Vagina (tissue), 2 donors: ENCODE results near the gene FUT6. TPM values are rescaled to one million over a fixed set of nuclear protein-coding genes. Genes with fewer than 3 reads are reported as not detected.

Experiments
- DNase-seq, 2 donors: peaks; one replicate each; pipeline ENCODE4 v3.0.0-alpha.2; 2017; ENCODE audit errors: extremely low spot score in 2 of 2
- H3K27ac ChIP-seq: fragments of 200-600 bp; sonication (generic); one replicate; pipeline ENCODE4 v1.5.1; 2019
- H3K27me3 ChIP-seq: fragments of 200-600 bp; sonication (generic); one replicate; pipeline ENCODE4 v1.5.1; 2019
- H3K36me3 ChIP-seq, 2 donors: fragments of 200-600 bp; sonication (generic); one replicate each; pipeline ENCODE4 v1.5.1; 2017 to 2019
- H3K4me1 ChIP-seq: fragments of 200-600 bp; sonication (generic); one replicate; pipeline ENCODE4 v1.5.1; 2019
- H3K4me3 ChIP-seq, 2 donors: fragments of 200-600 bp; sonication (generic); 1 replicate in 1 of 2; 2 replicates in 1 of 2; pipeline ENCODE4 v1.5.1; 2016 to 2019
- H3K9me3 ChIP-seq: fragments of 200-600 bp; sonication (generic); one replicate; pipeline ENCODE4 v1.5.1; 2019
- CTCF ChIP-seq, 3 experiments: fragments of 450-650 bp in 2 of 3; fragments of 200-600 bp in 1 of 3; sonication (generic) in 1 of 3; IDR thresholded peaks; one replicate each; pipeline ENCODE4 v1.5.1; 2017 to 2019; ENCODE audit warnings: antibody characterized with exemption in 3 of 3, mild to moderate bottlenecking in 2 of 3, moderate library complexity in 2 of 3
- POLR2A ChIP-seq, 2 donors: fragments of 450-650 bp; IDR thresholded peaks; one replicate each; pipeline ENCODE4 v1.6.1; 2017; ENCODE audit warnings: antibody characterized with exemption in 2 of 2, mild to moderate bottlenecking in 2 of 2, moderate library complexity in 2 of 2
- POLR2AphosphoS5 ChIP-seq, 2 donors: sonication (generic); formaldehyde crosslinking; IDR thresholded peaks; one replicate each; pipeline ENCODE4 v1.9.0; 2017; ENCODE audit warnings: antibody characterized with exemption in 2 of 2, mild to moderate bottlenecking in 2 of 2, low read depth in 1 of 2; ENCODE audit not compliant: insufficient read depth in 1 of 2
- intact Hi-C: fragments of 100-400 bp; cut with DNase I; formaldehyde crosslinking; loops from one replicate; pipeline ENCODE4 v1.15.1; 2023
- total RNA-seq: library from RNA; depleted of rRNA; stranded (reverse); fragments of >200 nt; gene quantifications from one replicate; pipeline ENCODE4 v1.2.3, GENCODE V29; 2016

FUT6 gene
- total RNA-seq, 1 donor from 2014 or later: 36.8 TPM

GRCh38 chr19:5786593-5787408 is 52.7 kb downstream of the FUT6 start:
- peaks cover 0 to 55% of the 10 kb centered on the region in 2 donors for H3K36me3 ChIP-seq
- intact Hi-C loops: no loop called here

GRCh38 chr19:5785423-5785822 is 54.1 kb downstream of the FUT6 start:
- no peaks in the 10 kb centered on the region for H3K9me3 ChIP-seq
- intact Hi-C loops: no loop called here
- DNase-seq: no peak
- H3K36me3 ChIP-seq: peaks cover 0 to 55% of the 10 kb centered on the region in 2 donors
- H3K4me3 ChIP-seq: no peak overlapping the region
- no peak overlapping the region for H3K27ac ChIP-seq
- H3K4me1 ChIP-seq: peaks cover 13% of the 10 kb centered on the region
- no peaks in the 10 kb centered on the region for H3K27me3 ChIP-seq
- TF ChIP-seq POLR2A (IDR thresholded peaks at IDR 0.05) (no peak), POLR2AphosphoS5 (IDR thresholded peaks at IDR 0.05; ENCODE audit: insufficient read depth in 1 of 2, low read depth in 1 of 2) (no peak), CTCF (IDR thresholded peaks at IDR 0.05) (no peak)

More at GRCh38 chr19:5786593-5787408, 52.7 kb downstream of the FUT6 start:
- TF ChIP-seq POLR2A (IDR thresholded peaks at IDR 0.05): no peak
- no peak for TF ChIP-seq POLR2AphosphoS5 (IDR thresholded peaks at IDR 0.05; ENCODE audit: insufficient read depth in 1 of 2, low read depth in 1 of 2)
- no peak for TF ChIP-seq CTCF (IDR thresholded peaks at IDR 0.05)
- H3K27me3 ChIP-seq: no peaks in the 10 kb centered on the region
- no peaks in the 10 kb centered on the region for H3K9me3 ChIP-seq
- peak in 1 of 2 donors; percentile 96 for DNase-seq
- no peak overlapping the region for H3K27ac ChIP-seq
- H3K4me1 ChIP-seq: peaks cover 13% of the 10 kb centered on the region
- no peak overlapping the region for H3K4me3 ChIP-seq

- H3K9me3 ChIP-seq: no peaks in the 10 kb centered on the region
- H3K36me3 ChIP-seq: peaks cover 0 to 52% of the 10 kb centered on the region in 2 donors
- H3K4me1 ChIP-seq: peaks cover 5% of the 10 kb centered on the region
- intact Hi-C loops: no loop called here
- TF ChIP-seq POLR2A (IDR thresholded peaks at IDR 0.05) (no peak), CTCF (IDR thresholded peaks at IDR 0.05) (no peak), POLR2AphosphoS5 (IDR thresholded peaks at IDR 0.05; ENCODE audit: insufficient read depth in 1 of 2, low read depth in 1 of 2) (no peak)
- DNase-seq: no peak
- no peak within 1 kb of the TSS for H3K27ac ChIP-seq
- H3K4me3 ChIP-seq: no peak within 1 kb of the TSS
- H3K27me3 ChIP-seq: no peaks in the 10 kb centered on the region
These were observed 54.8 kb downstream of the FUT6 start, which contains the start of gene PRR22 for GRCh38 chr19:5784581-5785147. PRR22 (minus strand) TSS chr19:5784746; CDS start chr19:5784660, 86 bp downstream.

GRCh38 chr19:5782945-5783919 is 56.3 kb downstream of the FUT6 start:
- no peak overlapping the region for H3K27ac ChIP-seq
- no peaks in the 10 kb centered on the region for H3K9me3 ChIP-seq
- TF ChIP-seq POLR2A (IDR thresholded peaks at IDR 0.05) (no peak), POLR2AphosphoS5 (IDR thresholded peaks at IDR 0.05; ENCODE audit: insufficient read depth in 1 of 2, low read depth in 1 of 2) (no peak), CTCF (IDR thresholded peaks at IDR 0.05) (no peak)
- no peak overlapping the region for H3K4me3 ChIP-seq
- H3K36me3 ChIP-seq: peaks cover 0 to 38% of the 10 kb centered on the region in 2 donors
- intact Hi-C loops: no loop called here
- peak in 1 of 2 donors; percentile 93 for DNase-seq
- no peaks in the 10 kb centered on the region for H3K27me3 ChIP-seq
- H3K4me1 ChIP-seq: no peaks in the 10 kb centered on the region
